Endothelial cell (in vitro differentiated cells): ENCODE data around the gene PLCB3. TPM values are rescaled to one million over a fixed set of nuclear protein-coding genes. Genes with fewer than 3 reads are reported as not detected.
A peak's percentile ranks its signal among the peaks of the same experiment; 100 is the strongest.
"Not testable (repeated sequence)": the region's sequence is repeated elsewhere in the genome, so short reads cannot be mapped to it uniquely, and the experiment has no call there.

Source experiments
- DNase-seq: peaks from one replicate; pipeline ENCODE4 v3.0.0; 2021; ENCODE audit warnings: low spot score
- H3K27ac Mint-ChIP-seq: one replicate; pipeline ENCODE4 v1.8.0; 2021; ENCODE audit warnings: mixed read lengths, inconsistent platforms; ENCODE audit not compliant: unreplicated experiment
- H3K27me3 Mint-ChIP-seq: one replicate; pipeline ENCODE4 v1.8.0; 2021; ENCODE audit warnings: mild to moderate bottlenecking, moderate library complexity, mixed read lengths, inconsistent platforms; ENCODE audit not compliant: unreplicated experiment
- H3K36me3 Mint-ChIP-seq: one replicate; pipeline ENCODE4 v1.8.0; 2021; ENCODE audit warnings: mild to moderate bottlenecking, low read depth, mixed read lengths, inconsistent platforms; ENCODE audit not compliant: unreplicated experiment
- H3K4me1 Mint-ChIP-seq: one replicate; pipeline ENCODE4 v1.8.0; 2021; ENCODE audit warnings: mild to moderate bottlenecking, mixed read lengths, inconsistent platforms; ENCODE audit not compliant: unreplicated experiment
- H3K4me3 Mint-ChIP-seq: one replicate; pipeline ENCODE4 v1.8.0; 2021; ENCODE audit warnings: mild to moderate bottlenecking, mixed read lengths, inconsistent platforms; ENCODE audit not compliant: unreplicated experiment
- H3K9me3 Mint-ChIP-seq: one replicate; pipeline ENCODE4 v1.8.0; 2021; ENCODE audit warnings: mixed read lengths, inconsistent platforms; ENCODE audit not compliant: unreplicated experiment
- CTCF ChIP-seq: fragments of 200-600 bp; sonication (generic); IDR thresholded peaks from one replicate; pipeline ENCODE4 v1.5.0; 2021; ENCODE audit warnings: antibody characterized with exemption; ENCODE audit not compliant: unreplicated experiment
- total RNA-seq: library from RNA; stranded (reverse); fragmentation: NEBNext Ultra II Directional; extraction: Animal tissue kit (Norgen Biotek cat#: 25700); gene quantifications from one replicate; pipeline ENCODE4 v1.2.1, GENCODE V29; 2021; ENCODE audit not compliant: unreplicated experiment

Gene PLCB3
- total RNA-seq, 1 donor from 2014 or later: 51.0 TPM

GRCh38 chr11:64314805-64315561 is 63.7 kb downstream of the PLCB3 start:
- H3K36me3 Mint-ChIP-seq: peaks cover 18% of the 10 kb centered on the region
- no peak overlapping the region for H3K27ac Mint-ChIP-seq
- H3K4me1 Mint-ChIP-seq: peaks cover 21% of the 10 kb centered on the region
- DNase-seq: no peak
- no peaks in the 10 kb centered on the region for H3K9me3 Mint-ChIP-seq
- H3K4me3 Mint-ChIP-seq: peak overlapping the region; percentile 47
- H3K27me3 Mint-ChIP-seq: peaks cover 19% of the 10 kb centered on the region
- TF ChIP-seq CTCF: no peak

GRCh38 chr11:64315667-64316526 is 64.6 kb downstream of the PLCB3 start:
- not testable (repeated sequence) for H3K27ac Mint-ChIP-seq, DNase-seq, H3K9me3 Mint-ChIP-seq
- Mint-ChIP-seq H3K36me3 (peaks cover 26% of the 10 kb centered on the region), H3K27me3 (peaks cover 23% of the 10 kb centered on the region), H3K4me3 (peak overlapping the region; percentile 94), H3K4me1 (peaks cover 21% of the 10 kb centered on the region)

- Mint-ChIP-seq H3K27me3 (peaks cover 23% of the 10 kb centered on the region), H3K27ac (peak overlapping the region; percentile 92), H3K4me3 (peak overlapping the region; percentile 94), H3K9me3 (no peaks in the 10 kb centered on the region), H3K4me1 (peaks cover 22% of the 10 kb centered on the region), H3K36me3 (peaks cover 33% of the 10 kb centered on the region)
- no peak for DNase-seq
- no peak for TF ChIP-seq CTCF
Observed at GRCh38 chr11:64316672-64317324, 65.5 kb downstream of the PLCB3 start.

GRCh38 chr11:64317325-64317960 is 66.1 kb downstream of the PLCB3 start, which contains the start of gene TRMT112:
TSS of gene TRMT112 (minus strand) at chr11:64317559. CDS start at chr11:64317526, 33 bp downstream.
- DNase-seq: peak; percentile 79
- Mint-ChIP-seq H3K4me3 (peak within 1 kb of the TSS; percentile 94), H3K27ac (peak within 1 kb of the TSS; percentile 92), H3K4me1 (peaks cover 22% of the 10 kb centered on the region), H3K27me3 (peaks cover 22% of the 10 kb centered on the region), H3K9me3 (no peaks in the 10 kb centered on the region), H3K36me3 (peaks cover 34% of the 10 kb centered on the region)
- TF ChIP-seq CTCF: no peak
